Measurements from ENCODE around the gene LRRC57.

Gene LRRC57

GRCh38 chr15:42549741-42550392 lies 1.3 kb upstream of the LRRC57 start:
- no peak for DNase-seq

GRCh38 chr15:42549032-42549491 lies 469 bp upstream of the LRRC57 start:
- peak; percentile 4 for DNase-seq

- no peak for DNase-seq
Observed at GRCh38 chr15:42547918-42548248, 710 bp downstream of the LRRC57 start.

GRCh38 chr15:42544853-42545629 lies 3.6 kb downstream of the LRRC57 start:
- DNase-seq = no peak

- no peak for DNase-seq
Observed at GRCh38 chr15:42533246-42533645, 15.3 kb downstream of the LRRC57 start.

GRCh38 chr15:42528970-42529369 lies 19.6 kb downstream of the LRRC57 start:
- DNase-seq = no peak

GRCh38 chr15:42523331-42523730 lies 25.3 kb downstream of the LRRC57 start:
- DNase-seq = no peak

- DNase-seq = no peak
Observed at GRCh38 chr15:42511007-42511391, 37.6 kb downstream of the LRRC57 start.

GRCh38 chr15:42510258-42511006 lies 38.2 kb downstream of the LRRC57 start:
- no peak for DNase-seq

- DNase-seq = no peak
Observed at GRCh38 chr15:42508263-42508690, 40.3 kb downstream of the LRRC57 start.

GRCh38 chr15:42507514-42507913 lies 41.1 kb downstream of the LRRC57 start:
- DNase-seq = no peak

- DNase-seq = no peak
Observed at GRCh38 chr15:42504631-42505030, 44.0 kb downstream of the LRRC57 start.

- no peak for DNase-seq
Observed at GRCh38 chr15:42503825-42504224, 44.8 kb downstream of the LRRC57 start.

GRCh38 chr15:42502477-42502876 lies 46.1 kb downstream of the LRRC57 start:
- DNase-seq = no peak

- no peak for DNase-seq
Observed at GRCh38 chr15:42499858-42500609, 48.6 kb downstream of the LRRC57 start.

- no peak for DNase-seq
Observed at GRCh38 chr15:42498212-42499068, 50.2 kb downstream of the LRRC57 start.

GRCh38 chr15:42495361-42496212 lies 53.0 kb downstream of the LRRC57 start, which contains the start of gene SNAP23:
SNAP23 (plus strand) TSS chr15:42495634; CDS start chr15:42511847, 16,213 bp downstream.
- DNase-seq = peak; percentile 74

GRCh38 chr15:42494998-42495360 lies 53.6 kb downstream of the LRRC57 start:
- DNase-seq = peak; percentile 26

GRCh38 chr15:42493679-42494078 lies 54.9 kb downstream of the LRRC57 start:
- no peak for DNase-seq

GRCh38 chr15:42491539-42492225 lies 56.9 kb downstream of the LRRC57 start:
- no peak for DNase-seq
